Stimulated activated CD4-positive, alpha-beta T cell treated with anti-CD3 and anti-CD28 coated beads, Interleukin-15, amount 100 ng/mL, for 24 hours (primary cell): ENCODE results near the gene MOAP1.
"Not testable (repeated sequence)": the region's sequence is repeated elsewhere in the genome, so short reads cannot be mapped to it uniquely, and the experiment has no call there.

Source experiments
- DNase-seq: peaks from one replicate; pipeline ENCODE4 v3.0.0-alpha.2; 2020

The MOAP1 gene, protein sequence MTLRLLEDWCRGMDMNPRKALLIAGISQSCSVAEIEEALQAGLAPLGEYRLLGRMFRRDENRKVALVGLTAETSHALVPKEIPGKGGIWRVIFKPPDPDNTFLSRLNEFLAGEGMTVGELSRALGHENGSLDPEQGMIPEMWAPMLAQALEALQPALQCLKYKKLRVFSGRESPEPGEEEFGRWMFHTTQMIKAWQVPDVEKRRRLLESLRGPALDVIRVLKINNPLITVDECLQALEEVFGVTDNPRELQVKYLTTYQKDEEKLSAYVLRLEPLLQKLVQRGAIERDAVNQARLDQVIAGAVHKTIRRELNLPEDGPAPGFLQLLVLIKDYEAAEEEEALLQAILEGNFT

DNA sequence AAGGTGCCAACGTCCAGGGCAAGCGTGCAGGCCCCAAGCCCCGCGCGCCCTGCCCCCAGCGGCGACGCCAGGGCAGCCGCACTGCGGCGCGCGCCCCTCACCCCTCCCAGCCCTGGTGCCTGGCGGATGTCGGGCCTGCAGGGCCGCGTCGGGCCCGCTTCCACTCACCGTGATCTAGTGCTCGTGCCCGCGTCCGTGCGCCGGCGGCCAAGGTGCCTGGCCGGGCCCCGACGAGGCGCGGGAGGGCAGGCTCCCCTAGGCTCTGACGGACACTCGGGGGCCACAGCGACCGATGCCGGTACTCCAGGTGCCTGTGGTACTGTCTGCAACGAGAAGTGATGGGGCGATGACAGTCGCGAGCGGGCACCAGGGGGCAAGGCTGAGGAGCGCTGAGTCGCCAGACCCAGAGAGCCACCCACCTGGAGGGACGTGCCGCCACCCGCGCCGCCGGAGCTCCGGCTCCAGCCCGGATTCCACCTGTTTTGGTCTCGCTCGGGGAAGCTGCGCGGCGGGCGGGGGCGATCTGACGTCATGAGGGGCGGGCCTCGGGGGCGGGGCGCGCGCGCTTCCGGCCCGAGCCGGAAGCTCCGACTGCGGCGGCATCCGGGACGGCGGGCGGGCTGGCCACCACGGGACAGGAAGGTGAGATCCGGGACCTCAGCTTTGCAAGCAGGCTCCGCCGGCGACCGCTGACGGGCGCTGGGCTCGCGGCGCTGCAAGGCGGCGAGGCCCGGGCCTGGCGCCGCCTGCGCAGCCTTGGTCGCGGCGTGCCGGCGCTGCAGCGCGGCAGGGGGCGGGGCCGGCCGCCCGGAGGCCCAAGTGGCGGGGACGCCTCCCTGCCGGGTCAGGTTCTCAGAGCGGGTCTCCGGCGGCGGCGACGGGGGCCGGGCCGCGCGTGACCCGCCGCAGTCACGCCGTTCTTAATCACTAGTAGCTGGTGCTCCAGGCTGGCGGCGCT lies at the start of gene MOAP1, which contains the start of gene LYSET:
TSS of gene MOAP1 (minus strand) at position 507 of the 958 bp plus-strand sequence. CDS start 655 bp downstream, outside the sequence.
TSS of gene LYSET (plus strand) at position 927 of the 958 bp plus-strand sequence. CDS start 89 bp downstream, outside the sequence.
- peak; percentile 90 for DNase-seq

DNA sequence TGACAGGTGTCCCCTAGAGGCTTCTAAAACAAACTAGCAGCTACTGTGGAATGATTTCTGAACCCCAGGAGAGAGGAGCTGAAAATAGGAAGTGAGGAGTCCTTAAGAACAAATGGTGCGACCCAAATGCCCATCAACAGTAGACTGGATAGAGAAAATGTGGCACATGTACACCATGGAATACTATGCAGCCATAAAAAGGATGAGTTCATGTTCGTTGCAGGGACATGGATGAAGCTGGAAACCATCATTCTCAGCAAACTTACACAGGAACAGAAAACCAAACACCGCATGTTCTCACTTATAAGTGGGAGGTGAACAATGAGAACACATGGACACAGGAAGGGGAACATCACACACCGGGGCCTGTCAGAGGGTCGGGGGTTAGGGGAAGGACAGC lies 48.4 kb upstream of the MOAP1 start:
- not testable (repeated sequence) for DNase-seq

DNA sequence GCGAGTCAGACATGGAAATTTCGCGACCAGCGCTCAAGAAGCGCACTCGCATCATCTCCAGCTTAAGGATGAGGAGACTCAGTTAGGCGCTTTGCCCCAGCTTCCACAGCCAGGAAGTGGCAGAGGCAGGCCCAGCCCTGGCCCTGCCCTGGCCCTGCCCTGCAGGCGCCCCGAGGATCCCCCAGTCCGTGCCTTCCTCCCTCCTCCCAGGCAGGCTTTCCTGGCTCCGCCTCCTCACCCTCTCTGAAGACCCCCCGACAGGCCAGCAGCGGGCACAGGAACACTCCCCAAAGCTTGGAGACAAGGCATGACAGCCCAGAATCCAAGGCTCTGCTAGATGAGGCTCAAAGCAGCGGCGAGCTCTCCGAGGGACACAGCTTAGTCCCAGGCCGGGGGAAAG lies 47.5 kb upstream of the MOAP1 start:
- no peak for DNase-seq

DNA sequence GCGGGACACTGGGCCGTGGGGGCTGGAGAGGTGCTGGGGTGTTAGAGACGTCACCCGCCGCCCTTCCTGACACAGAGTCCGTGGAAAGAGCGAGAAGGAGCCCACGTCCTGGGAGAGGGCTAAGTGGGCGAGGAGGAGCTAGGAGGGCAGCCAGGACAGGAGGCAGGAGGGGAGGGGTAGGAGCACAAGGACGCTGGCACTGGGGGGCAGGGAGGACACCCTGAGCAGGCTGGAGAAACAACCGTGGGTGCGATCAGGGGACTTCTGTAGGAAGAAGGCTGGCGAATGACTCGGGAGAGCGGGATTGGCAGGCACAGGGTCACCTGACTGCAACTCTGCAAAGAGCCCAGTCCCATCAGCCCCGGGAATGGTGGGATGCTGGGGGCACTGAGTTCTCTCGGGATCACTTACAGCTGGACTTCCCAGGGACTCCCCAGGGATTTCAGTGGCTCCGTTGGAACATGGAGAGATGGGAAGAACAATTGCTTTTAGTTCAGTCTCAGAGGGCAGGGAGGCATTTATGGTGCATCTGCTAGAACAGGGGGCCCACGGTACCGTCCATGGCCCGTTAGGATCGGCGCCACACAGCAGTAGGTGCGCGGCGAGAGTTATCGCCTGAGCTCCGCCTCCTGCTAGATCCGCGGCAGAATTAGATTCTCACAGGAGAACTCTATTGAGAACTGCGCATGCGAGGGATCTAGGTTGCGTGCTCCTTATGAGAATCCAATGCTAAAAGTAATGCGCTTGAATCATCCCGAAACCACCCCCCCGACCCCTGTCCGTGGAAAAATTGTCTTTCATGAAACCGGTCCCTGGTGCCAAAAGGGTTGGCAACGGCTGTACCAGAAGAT lies 46.7 kb upstream of the MOAP1 start:
- DNase-seq, result peak; percentile 14

DNA sequence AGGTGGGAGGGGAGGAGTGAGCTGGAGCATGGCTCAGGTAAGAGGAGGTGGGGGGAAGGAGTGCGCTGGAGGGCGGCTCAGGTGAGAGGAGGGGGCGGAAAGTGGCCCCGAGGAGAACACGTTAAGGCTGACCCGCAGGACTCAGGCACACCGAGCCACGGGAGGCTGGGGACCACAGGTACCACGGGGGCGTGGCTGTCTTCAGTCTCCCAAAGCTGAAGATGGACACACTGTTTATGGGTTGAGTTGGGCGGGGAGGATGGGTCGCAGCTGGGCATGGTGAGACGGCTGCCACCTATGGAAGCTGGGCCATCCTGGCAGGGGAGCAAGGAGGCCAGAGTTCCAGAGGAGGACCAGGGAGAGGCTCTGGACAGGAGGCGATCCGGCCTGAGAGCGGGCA lies 45.8 kb upstream of the MOAP1 start:
- no peak for DNase-seq

DNA sequence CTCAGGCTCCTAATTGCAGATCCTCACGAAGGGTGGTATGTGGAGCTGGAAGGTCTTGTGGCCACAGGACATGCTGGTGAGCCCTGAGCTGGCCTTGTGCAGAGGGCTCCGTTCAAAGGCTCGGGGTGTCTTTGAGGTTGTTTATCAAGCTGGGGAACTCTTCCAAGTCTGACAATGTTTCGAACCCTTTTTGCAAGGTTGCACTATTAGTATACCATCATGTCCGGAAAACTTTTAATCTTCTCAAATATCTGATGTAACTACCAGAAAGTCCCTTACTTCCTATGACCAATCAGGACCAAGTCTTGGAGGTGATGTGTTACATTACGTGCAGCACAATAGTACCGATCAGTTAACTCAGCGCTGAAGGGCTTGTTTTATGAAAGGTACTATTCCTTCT lies 43.9 kb upstream of the MOAP1 start:
- no peak for DNase-seq

DNA sequence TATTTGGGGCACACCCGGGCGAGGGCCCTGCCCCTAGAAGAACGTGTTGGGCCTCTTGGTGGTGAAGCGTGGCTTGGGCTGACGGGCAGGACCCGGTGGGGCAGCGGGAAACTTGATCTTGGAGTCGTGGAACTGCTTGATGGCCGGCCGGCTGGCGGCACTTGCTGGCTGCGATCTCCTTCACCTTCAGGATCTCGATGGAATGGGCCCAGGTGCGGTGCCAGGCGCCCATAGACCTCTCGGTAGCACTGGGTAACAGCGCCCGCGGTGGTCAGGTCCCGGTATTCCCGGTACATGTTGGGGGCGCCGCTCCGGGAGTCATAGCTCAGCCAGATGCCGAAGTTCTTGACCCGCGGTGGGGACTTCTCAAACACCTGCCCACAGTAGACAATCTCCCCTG lies 38.9 kb upstream of the MOAP1 start:
- DNase-seq, result no peak

DNA sequence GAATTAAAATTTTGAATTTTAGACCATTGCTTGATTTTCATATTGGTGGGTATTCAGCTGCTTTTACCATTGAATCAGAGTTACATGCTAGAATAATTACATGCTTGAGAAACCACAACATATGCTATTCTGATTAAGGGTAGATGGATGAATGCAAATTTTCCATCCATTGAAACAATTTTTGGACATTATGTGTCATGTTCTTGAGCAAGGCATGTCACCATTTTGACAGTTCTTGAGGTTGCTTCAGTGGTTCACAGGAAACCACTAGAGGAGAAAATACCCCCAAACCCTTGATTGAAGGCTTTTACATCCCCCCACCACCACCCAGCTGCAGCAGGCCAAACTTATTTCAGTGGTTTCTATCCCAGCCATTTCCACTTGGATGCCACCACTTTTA lies 35.8 kb upstream of the MOAP1 start:
- DNase-seq, result no peak

DNA sequence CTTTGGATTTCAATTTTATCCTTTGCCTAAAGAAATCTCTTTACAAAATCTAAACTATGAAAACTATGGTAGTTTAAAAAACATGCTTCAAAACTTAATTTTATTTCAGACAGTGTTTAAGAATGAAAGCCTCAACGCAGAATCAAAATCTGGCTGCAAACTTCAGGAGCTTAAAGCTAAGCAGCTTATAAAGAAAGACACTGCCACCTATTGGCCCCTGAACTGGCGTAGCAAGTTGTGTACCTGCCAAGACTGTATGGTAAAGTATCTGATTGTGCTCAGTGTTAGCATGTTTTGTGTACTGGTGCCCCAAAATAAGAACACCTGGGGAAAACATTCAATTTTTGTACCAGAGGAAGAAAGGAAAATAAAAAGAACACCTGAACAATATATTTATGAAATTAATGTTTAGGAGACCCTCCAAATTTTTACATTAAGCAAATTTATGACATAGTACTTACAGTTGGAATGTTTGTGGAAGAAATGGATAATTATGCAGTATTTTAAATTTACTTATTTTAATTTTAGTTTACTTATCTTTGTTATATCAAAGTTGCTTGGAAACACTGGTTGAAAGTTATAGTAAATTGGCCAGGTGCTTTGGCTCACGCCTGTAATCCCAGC lies 34.5 kb upstream of the MOAP1 start:
- peak; percentile 37 for DNase-seq

DNA sequence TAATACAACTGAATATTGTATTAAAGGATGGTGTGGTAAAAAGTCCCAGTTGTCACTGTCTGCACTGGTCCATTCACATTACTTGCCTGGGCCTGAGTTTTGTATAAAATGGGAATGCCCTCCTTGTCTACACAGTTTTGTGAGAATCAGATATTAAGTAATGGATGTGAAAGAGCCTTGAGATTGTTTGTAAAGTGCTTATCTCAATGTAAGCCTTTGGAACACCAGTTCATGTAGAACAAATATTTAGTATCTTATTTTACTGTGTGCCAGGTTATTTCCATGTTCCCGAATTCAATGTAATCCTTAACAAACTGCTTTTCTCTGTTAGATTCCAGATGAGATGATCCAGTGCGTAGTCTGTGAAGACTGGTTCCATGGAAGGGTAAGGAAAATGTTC lies 29.9 kb upstream of the MOAP1 start:
- no peak for DNase-seq

DNA sequence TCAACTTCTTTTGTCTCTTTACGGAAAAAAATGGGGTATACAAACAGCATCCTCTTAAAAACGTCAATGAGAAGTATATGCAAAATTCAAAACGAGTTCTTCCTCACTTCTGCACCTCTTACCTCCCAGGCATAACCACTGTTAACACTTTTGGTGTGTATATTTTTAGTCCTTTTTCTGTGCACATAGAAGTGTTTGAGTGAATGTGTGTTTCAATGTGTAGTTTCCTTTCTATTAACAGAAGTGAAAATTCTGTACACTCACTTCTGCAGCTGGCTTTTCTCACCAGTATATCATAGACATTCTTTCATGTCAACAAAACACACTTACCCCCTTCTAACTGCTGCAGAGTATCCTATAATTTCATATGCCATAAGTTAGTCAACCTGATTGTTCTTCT lies 27.7 kb upstream of the MOAP1 start:
- DNase-seq, result no peak

DNA sequence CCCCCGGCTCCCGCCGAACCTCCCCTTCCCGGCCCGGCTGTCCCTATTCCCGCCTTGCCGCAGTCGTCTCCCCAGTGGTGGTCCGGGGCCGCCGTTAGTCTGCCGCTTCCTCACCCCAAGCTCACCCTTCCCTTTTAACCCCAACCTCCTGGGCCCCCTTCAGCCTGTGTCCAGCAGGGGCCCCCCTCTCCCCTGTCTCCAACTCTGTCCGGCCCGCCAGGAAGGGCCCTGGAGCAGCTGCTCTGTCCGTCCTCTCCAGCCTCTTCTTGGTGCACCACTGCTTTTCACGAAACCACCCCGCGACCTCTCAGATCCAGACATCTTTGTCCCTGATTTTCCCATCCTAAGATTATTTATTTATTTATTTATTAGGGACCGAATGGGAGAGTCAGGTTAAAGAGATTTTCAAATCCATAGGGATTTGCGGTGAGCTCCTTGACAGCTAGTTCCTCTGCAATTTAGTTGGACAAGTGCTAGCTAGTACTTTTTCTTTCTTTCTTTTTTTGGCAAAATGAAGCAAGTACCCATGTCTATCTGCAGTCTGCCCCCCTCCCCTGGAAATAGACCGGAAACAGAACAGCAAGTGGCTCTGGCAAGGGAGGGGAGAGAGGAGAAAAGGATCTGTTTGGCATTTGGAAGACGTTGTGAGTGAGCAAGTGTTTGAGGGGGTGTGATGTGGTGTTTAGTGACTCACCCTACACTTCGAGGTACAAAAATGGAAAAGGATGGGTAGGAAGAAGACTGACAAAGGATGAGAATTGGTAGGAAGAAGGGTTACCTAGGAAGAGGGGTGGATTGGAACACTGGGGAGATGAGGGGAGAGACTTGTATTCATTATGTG lies 23.0 kb upstream of the MOAP1 start:
- DNase-seq, result peak; percentile 35

DNA sequence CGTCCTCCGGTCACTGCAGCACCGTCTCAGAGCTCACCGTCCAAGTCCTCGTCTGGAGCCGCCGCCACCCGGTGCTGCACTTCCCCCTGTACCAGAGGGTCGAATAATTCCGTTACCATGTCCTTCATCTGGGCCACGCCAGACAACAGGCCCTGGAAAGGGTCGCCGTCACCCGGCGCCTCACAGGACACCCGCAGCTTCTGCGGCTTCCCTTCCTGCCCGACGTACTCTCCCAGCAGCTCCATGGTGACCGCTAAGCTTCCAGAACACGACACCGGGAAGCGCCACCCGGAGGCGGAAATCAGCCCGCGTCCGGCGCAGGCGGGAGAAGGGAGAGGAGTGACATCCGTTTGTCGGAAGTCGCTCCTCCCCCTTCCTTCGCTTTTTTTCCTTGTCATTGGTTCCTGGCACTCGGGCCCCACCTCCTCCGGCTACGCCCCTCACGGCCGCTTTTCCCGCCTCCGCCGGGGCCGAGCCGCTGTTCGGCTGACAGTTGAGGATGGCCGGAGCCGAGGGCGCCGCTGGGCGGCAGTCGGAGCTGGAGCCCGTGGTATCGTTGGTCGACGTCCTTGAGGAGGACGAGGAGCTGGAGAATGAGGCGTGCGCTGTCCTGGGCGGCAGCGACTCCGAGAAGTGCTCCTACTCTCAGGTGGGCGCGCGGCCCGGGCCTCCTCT lies 22.2 kb upstream of the MOAP1 start, which contains the start of the genes GON7 and UBR7:
TSS of gene GON7 (minus strand) at position 273 of the 675 bp plus-strand sequence. CDS start at position 245, 28 bp downstream.
TSS of gene UBR7 (plus strand) at position 464 of the 675 bp plus-strand sequence. CDS start at position 500, 36 bp downstream.
- DNase-seq, result peak; percentile 95

DNA sequence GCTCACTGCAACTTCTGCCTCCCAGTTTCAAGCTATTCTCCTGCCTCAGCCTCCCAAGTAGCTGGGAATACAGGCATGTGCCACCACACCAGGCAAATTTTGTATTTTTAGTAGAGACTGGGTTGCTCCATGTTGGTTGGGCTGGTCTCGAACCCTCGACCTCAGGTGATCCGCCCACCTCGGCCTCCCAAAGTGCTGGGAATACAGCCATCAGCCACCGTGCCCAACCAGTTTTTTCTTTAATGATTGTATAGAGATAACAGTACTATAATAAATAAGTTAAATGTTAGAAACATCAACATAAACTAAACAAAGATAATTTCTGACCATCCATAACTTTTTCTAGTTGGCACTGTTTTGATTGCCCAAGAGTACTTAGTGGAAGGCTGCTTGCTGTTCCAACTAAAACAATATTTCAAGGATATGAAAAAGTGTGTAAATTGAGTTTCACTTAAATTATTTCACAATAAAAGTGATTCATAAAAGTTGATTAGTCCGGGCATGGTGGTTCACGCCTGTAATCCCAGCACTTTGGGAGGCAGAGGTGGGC lies 16.5 kb upstream of the MOAP1 start:
- DNase-seq, result no peak

DNA sequence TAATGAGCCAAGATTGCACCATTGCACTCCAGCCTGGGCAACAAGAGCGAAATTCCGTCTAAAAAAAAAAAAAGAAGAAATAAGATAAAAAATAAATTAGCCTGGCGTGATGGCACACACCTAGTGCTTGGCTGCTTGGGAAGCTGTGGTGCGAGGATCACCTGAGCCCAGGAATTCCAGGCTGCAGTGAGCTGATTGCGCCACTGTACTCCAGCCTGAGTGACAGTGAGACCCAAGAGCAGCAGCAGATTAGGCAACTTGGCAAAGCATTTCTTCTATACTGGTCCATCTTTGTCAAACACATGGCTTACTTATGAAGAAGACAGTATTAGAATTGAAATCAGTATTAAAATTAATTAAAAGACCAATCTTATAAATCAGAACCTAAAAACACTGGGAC lies 15.9 kb upstream of the MOAP1 start:
- DNase-seq, result no peak

DNA sequence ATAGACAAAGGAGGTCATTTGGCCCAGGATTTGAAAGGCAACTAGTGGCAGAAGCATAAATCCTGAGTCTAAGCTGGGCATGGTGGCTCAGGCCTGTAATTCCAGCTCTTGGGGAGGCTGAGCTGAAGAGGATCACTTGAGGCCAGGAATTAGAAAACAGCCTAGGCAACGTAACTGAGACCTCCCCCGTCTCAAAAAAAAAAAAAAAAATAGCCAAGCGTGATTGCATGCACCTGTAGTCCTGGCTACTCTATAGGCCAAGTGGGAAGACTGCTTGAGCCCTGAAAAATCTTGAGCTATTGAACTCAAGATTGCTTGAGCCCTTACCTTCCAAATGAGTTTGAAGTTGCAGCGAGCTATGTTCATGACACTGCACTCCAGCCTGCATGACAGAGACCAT lies 14.3 kb upstream of the MOAP1 start:
- DNase-seq, result no peak

DNA sequence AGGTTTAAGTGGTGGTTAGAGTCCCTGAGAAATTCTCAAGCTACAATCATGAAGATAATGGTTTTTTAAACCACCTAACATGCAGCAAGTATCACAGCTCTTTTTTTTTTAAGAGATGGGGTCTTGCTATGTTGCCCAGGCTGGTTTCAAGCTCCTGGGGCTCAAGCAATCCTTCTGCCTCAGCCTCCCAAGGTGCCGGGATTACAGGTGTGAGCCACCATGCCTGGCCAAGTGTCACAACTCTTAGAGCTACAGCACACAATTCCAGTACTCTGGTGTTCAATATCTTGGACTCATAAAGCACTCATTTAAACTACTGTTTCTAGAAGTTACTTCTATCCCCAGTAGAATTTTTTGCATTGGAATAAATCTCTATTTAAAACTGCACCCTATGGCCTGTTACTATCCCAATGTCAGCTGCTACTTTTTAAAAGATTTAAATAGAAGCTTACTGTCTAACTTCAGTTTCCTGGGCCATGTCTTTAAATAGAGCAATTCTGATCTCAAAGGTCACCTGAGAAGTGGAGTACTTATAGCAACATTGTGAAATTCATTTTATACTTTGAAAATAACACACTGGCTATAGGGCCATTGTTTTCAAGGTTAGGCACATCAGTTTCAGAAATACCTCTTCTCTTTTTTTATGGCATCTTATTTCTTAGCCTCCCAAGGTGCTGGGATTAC lies 10.8 kb upstream of the MOAP1 start:
- DNase-seq, result no peak

DNA sequence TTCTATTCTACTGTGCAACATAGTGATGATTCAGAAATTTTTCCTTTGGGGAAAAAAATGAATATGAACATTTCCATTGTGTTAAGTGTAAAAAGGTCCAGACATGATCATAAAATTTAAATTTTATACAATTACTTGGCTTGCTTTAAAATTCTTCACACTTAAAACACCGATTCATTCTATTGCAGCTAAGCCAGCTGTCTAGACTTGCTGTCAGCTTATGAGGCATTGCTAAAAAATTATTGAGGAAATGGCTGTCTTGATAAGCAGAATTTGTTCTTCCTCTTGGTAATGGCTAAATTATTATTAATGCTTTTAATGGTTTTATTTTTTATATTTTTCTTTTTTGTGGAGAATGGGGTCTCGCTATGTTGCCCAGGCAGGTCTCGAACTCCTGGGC lies 2.3 kb upstream of the MOAP1 start:
- DNase-seq, result no peak

DNA sequence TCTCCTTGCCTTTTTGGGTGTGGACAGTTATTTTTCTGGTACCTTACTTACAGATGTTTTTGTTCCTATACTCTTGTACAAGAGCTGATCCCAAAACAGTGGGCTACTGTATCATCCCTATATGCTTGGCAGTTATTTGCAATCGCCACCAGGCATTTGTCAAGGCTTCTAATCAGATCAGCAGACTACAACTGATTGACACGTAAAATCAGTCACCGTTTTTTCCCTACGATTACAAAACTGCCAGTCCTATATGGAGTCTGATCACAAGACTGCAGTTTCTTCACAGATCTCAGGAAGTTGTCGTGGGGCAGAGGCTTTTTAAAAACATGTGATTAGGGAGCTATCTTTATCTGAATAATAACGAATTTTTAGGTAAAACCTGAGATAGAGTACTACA lies 1.8 kb upstream of the MOAP1 start:
- DNase-seq, result no peak

DNA sequence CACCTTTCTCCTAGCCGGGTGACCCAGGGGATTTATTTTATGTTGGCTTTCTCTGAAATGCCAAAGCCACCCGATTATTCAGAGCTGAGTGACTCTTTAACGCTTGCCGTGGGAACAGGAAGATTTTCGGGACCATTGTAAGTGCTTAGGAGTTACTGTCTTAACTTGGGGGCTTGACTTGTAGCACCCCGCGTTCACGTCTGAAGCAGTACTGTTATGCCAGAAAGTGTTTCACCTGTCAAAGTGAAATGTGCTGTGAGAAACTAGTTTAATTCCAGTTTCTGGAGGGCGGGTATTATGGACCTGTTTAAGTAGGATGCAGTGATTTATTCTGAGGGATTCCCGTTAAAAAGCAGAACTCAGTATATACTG lies 638 bp upstream of the MOAP1 start:
- no peak for DNase-seq
